Eye (tissue), 1 donor: ENCODE measurements around the gene FMNL2.
A peak's percentile ranks its signal among the peaks of the same experiment; 100 is the strongest.

ENCODE experiments used
- DNase-seq: peaks from one replicate; pipeline ENCODE4 v3.0.0-alpha.2; 2015

Gene FMNL2

DNA sequence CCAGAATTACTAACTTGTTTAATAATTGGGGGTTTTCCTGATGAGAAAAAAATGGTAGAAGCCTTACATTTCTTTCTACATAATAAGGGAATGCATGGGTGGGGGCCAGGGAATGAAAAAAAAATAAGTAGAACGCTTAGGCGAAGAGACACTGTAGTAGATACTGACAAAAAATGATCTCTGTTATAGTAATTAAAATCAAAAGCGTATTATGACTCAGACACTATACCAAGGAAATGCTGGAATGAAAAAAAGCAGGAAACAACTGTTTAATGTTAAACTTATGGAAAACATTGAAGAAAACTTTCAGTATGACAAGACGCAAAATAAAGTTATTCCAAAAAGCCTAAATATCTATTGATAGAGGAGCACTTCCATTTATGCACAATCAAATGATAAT, 339.4 kb downstream of the FMNL2 start:
- DNase-seq: no peak

DNA sequence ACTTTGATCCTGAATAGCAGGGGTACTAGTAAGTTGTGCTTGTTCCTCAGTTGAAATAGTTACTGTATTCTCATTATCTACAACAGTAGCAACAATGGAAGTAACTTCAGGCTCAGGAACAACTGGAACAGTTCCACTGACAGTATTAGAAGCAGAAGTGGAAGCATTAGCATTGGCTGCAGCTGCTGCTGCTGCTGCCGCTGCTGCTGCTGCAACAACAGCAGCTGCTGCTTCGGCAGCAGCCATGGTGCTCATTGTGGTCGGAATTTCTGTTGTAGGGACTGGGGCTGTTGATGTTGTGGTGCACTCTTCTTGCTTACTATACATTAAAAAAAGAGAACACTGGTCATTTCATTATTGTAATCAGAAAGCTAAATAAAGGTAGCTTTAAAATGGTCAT, 341.5 kb downstream of the FMNL2 start:
- DNase-seq: no peak

DNA sequence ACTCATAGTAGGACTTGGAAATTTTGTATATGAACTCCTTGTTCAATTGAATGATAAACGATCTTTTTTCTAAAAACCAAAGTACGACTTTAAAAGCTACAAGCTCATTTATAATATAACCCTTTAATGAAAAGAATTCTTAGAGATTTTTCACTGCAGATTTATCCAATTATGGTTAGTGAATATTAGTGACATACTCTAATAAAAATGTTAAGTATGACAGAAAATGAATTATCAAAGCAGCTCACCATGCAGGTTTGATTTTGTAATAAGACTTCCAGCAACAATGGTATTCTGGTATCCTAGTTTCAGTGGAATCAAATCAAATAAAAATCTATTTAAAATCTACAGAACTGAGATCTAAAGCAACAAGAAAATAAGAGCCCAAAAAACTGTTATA, 343.8 kb downstream of the FMNL2 start:
- DNase-seq: no peak

DNA sequence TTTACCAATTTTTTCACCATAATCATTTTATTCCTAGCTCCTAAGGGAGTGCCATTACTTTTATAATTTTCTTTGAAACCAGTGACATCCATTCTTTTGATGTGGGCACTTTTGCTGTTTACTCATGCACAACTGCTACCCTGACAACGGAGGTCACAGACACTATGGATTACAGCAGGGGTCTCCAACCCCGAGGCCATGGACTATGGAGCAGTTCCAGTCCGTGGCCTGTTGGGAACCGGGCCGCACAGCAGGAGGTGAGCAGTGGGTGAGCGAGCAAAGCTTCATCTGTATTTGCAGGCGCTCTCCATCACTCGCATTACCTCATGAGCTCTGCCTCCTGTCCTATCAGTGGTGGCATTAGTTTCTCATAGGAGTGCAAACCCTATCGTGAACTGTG, 347.7 kb downstream of the FMNL2 start:
- peak; percentile 30 for DNase-seq

DNA sequence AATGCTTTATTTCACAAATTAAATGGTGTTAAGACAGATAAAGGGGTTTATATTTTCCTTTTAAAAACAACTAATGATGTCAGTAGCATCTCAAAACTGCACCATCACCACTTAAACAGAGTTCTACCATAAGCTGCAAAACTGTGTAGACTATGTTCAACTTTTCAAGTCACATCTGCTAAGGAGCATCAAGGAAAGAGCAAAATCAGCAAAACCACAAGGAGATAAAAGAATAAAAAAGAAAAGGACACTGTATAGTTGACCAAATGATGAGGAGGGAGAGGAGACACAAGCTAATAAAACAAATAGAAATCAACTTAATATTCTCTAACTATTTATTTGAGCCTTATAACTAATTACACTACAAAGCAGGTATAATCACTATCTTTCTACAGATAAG, 348.4 kb downstream of the FMNL2 start:
- DNase-seq: no peak

DNA sequence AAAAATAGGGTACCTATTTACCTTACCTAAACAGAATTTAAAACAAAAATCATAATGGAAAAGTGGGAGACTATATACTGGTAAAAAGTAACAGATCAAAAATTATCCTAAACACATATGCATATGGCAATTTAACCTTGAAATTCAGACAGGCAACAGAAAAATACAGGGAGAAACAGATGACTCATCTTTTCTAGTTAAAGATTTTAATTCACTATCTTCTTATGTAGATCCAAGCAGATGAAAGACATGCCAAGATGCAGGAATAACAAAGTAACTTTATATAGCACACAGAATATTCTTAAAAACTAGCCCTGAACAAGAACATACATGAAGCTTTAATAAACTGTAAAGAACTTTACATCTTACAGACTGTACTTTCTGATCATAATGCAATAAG, 351.3 kb downstream of the FMNL2 start:
- DNase-seq: no peak

DNA sequence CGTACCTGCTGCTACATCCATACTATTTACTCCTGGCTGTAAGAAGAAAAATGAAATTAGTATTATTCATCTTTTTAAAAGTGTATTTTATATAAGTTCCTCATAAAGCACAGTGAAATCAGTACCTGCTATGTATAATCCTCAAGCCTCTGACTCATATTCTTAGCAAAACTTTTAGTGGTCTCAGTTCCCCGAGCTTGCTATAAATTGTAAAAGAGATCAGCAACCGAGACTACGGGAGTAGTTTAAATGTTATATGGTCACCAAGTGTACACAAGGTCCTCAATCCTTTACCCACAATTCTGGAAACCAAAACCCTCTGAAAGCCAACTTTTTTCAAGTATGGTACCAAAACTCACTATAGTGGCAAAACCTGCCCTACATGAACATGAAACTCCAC, 358.1 kb downstream of the FMNL2 start:
- no peak for DNase-seq

DNA sequence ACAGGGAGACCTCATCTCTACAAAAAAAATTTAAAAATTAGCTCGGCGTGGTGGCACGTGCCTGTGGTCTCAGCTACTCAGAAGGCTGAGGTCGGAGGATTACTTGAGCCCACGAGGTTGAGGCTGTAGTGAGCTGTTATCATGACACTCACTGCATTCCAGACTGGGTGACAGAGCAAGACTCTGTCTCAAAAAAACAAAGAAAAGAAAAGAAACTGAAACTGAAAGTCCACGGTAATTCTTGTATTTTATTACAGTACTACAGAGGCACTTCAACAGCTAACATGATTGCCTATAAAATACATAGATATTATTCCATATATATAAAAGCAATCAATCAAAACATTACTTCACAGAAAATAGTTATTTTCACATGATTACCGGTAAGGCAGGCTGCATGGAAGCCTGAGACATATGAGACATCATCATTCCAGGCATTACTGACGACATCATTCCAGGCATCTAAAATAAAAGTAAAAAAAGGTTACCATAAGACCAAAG, 359.2 kb downstream of the FMNL2 start:
- DNase-seq: no peak

DNA sequence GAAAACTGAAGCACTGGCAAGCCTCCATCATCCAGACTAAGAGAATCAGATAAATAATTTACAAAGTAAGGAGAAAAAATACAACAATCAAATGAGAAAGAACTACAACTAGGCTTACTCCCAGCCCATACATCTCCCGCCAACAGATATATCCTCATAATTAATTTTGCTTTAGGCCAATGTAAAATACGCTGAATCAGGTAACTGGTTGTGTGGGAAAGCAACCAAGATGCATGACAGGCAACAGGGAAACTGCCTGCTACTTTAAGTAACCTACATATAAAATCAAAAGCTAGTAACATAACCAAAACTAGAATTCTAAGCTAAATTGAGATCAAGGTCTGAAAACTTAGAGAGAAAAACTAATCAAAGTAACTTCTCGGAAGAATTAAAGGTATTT, 360.8 kb downstream of the FMNL2 start:
- no peak for DNase-seq

DNA sequence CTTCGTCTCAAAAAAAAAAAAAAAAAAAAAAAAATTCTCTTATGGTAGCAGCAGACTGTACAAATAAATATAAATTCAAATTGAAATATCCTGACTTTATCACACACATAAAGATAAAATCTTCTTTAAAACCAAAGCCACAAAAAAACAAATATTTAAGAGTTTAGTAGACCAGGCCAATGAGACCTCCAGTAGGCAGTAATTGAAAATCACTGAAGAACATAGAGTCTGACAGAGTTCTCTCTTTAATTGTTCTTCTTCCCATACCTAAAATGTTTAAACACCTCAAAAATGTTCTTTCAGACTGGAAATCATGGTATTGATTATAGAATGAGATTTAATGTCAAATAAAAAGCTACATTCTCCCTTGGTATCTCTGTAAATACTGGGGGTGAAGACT, 361.5 kb downstream of the FMNL2 start:
- no peak for DNase-seq
